SKM-1 treated with dmso at 0.1 percent for 144 hours (cell line): ENCODE data around the gene TEX264.
A peak's percentile ranks its signal among the peaks of the same experiment; 100 is the strongest.
"Not testable (repeated sequence)": the region's sequence is repeated elsewhere in the genome, so short reads cannot be mapped to it uniquely, and the experiment has no call there.

Experiments used
- DNase-seq: peaks from one replicate; lab custom pipeline; 2025; ENCODE audit not compliant: unreplicated experiment; lab: John Stamatoyannopoulos, UW

TEX264 gene

DNA sequence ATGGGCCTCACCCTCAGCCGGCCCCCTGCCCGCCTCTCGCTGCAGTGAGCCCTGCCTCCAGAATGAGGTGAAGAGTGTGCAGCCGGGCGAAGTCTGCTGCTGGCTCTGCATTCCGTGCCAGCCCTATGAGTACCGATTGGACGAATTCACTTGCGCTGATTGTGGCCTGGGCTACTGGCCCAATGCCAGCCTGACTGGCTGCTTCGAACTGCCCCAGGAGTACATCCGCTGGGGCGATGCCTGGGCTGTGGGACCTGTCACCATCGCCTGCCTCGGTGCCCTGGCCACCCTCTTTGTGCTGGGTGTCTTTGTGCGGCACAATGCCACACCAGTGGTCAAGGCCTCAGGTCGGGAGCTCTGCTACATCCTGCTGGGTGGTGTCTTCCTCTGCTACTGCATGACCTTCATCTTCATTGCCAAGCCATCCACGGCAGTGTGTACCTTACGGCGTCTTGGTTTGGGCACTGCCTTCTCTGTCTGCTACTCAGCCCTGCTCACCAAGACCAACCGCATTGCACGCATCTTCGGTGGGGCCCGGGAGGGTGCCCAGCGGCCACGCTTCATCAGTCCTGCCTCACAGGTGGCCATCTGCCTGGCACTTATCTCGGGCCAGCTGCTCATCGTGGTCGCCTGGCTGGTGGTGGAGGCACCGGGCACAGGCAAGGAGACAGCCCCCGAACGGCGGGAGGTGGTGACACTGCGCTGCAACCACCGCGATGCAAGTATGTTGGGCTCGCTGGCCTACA is 44.4 kb downstream of the TEX264 start:
- DNase-seq, result no peak

DNA sequence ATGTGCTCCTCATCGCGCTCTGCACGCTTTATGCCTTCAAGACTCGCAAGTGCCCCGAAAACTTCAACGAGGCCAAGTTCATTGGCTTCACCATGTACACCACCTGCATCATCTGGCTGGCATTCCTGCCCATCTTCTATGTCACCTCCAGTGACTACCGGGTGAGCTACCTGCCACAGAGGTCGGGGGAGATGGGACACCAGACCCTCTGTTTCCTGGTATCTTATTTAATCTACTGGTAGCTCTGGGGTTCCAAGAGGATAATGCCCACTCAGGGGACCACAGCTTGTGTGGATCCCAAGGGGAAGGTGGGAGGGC is 44.9 kb downstream of the TEX264 start:
- no peak for DNase-seq

DNA sequence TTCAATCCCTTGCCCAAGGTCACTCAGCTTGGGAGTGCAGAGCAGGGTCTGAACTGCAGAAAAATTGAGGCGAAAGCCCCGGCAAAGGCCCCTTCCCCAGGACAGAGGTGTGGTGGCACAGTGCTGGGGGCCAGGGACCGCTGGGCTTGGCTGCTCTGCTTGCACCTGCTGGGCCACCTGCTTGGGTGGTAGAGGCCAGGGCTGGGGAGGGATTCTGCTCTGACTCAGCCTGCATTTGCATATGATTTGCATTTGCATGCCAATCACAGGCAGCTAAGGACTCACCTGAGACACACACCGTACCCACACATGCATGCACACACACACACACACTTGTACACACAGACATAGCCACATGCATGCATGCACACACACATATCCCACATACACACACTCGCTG is 45.8 kb downstream of the TEX264 start:
- DNase-seq, result no peak

DNA sequence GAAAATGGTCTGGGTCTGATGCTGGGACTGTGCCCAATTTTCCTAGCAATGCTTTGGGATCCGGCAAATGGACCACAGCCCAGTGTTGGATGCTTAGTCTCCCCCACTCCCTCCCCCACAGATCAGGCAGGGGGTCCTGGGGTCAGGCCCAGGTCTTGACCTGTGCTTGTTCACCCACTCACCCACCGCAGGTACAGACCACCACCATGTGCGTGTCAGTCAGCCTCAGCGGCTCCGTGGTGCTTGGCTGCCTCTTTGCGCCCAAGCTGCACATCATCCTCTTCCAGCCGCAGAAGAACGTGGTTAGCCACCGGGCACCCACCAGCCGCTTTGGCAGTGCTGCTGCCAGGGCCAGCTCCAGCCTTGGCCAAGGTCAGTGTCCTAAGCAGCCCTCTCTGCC is 46.4 kb downstream of the TEX264 start:
- DNase-seq, result no peak

DNA sequence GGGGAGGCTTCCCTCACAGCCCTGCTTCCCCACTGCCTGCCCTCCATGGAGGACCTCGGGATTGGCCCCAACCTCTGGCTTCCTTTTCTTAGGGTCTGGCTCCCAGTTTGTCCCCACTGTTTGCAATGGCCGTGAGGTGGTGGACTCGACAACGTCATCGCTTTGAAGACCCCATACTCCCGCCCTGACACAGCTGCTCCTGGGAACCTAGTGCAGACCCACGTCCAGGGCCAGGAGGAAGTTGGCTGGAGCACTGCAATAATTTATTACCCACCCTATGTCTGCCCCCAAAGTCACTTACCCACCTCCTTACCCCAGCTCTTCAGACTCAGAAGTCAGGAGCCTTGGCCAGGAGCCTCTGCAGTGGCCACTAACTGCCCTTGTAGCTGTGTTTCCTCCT is 46.9 kb downstream of the TEX264 start:
- DNase-seq, result no peak

DNA sequence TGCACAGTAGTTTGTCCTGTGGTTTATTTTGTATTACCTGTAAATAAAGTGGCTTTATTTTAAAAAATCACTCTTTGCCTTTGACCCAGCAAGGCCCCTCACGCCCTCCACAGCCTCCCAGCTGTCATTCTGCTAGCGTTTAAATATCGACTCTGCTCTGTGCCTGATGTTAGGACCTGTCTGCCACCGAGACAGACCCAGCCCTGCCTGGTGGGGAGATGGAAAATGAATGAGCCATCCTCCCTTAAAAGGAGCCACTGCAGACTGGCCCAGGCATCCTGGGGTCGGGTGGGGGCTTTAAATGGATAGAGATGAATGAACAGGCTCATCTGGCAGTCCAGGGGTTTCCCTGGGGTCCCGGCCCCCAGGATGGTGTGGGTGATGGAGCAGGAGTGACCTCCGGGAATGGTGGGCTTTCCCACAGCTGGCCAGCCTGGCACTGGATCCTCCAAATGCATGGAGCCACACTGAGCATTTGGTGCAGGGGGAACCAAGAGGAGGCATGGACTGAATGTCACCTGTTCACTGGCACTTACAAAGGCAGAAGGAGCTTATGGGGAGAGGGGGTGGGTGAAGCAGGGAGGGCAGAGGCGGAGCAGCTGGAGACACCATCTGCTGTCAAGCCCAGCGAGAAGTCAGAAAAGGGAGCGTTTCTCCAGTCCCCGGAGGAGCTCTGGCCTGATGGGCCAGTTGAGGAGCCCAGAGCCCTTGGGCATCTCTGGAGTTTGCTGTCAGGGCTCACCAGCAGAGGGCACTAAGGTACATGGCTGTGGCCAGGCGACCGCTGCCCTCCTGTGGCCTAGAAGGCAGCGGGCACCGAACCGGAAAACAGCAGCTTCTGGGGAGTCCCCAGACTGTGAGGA is 47.7 kb downstream of the TEX264 start:
- peak; percentile 75 for DNase-seq

DNA sequence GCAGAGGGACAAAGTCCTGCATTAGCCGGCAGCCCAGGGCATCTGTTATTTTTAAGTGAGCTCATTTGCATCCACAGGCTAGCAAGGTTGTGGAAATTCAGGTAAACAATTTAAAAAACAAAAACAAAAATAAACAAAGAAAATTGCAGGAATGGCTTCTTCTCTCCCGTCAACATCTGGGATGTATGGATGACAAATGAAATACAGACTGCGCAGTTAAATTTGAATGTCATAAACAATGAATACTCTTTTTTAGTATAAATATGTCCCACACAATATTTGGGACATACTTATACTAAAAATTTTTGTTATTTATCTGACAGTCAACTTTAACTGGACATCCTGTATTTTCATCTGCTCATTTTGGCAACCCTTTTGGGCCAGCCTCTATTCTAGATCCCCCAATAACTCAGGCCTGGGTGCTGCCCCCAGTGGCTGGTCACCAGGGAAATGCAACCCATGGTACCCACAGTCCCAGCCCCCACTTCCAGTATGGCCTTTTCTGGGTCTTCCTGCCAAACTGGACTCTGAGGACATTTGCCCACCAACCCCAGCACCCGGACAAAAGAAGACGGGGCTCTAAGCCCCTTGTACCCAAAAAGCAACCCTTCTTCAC is 48.5 kb downstream of the TEX264 start:
- DNase-seq, result no peak

DNA sequence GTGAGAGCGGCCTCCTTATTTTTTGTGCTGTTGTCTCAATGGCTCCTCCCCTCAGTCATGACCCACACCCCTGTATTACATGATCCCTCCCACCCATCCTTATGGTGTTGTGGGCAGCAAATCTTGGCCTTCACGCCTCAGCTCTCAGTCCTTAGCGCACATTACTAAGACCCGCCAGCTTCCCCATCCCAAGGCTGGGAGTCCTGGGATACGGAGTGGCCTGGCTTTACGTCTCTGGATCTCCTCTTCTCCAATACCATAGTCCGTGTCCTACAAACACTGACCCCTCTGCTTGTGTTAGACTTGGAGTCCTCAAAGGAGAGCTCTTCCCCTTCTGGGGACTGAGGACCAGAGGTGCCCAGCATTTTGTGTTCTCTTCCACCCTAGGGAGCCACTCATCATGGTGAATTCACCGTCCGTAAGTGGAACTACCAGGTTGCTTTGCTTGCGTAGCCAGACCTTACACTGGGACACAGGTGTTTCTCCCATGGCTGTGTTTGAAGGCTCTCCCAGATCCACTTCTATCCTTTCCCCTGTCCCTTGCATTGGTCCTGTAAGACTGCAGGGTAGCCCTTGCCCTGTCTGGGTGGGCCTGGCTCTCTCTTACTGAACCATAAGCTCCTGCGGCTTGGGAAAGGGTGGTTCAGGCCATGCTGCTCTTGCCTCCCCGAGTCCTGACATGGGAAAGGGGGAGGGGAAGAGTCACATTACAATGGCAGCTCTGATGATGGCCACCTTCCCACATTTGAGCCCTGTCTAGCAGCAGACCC is 49.4 kb downstream of the TEX264 start:
- DNase-seq, result no peak

DNA sequence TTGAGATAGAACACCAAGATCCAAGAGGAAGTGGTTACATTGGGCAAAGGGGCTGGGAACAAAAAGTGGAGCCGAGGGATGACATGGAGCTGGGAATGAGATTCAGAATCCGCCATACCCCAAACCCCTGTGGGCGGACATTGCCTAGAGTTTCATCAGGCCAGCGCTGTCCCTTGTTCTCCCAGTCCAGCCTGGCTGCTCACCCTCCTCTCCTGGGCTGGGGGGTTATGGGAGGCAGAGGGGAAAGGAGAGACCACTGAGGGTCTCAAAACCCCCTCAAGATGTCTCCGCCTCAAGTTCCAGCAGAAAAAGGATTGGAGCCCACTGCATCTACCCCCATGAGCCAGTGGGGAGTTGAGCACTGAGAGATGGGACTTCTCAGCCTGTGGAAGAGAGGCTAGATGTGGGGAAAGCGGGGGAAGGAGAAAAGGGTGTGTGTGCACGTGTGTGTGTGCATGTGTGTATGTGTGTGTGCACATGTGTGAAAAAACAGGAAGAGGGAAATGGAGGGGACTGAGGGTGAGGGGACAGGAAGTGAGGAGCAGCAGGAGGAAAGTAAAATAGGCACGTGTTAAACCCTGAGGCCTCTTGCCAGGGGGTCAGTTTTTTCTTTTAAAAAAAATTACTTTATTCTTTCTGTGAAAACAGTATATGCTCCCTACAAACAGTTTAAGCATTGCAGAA is 50.2 kb downstream of the TEX264 start:
- DNase-seq, result no peak

DNA sequence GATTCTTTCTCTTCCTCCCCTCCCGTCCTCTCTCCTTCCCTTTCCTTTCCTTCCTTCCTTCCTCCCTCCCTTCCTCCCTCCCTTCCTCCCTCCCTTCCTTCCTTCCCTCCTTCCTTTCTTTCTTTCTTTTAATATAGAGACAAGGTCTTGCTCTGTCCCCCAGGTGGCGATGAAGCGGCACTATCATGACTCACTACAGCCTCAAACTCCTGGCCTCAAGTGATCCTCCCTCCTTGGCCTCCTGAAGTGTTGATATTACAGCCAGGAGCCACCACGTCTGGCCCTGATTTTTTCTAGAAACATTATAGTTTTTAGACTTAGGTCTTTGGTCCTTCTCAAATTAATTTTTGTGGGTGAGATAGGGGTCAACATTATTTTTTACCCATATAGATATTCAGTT is 51.3 kb downstream of the TEX264 start:
- no peak for DNase-seq

DNA sequence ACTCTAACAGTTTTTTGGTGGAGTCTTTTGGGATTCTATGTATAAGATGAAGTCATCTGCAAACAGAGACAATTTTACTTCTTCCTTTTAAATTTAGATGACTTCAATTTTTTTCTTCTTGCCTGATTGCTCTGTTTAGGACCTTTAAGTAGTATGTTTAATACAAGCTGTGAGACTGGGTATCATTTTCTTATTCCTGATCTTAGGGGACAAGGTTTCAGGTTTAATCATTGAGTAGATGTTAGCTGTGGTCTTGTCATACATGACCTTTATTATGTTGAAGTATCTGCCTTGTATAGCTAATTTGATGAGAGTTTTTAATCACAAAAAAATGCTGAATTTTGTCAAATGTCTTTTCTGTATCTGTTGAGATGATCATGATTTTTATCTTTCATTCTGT is 56.4 kb downstream of the TEX264 start:
- DNase-seq, result no peak

DNA sequence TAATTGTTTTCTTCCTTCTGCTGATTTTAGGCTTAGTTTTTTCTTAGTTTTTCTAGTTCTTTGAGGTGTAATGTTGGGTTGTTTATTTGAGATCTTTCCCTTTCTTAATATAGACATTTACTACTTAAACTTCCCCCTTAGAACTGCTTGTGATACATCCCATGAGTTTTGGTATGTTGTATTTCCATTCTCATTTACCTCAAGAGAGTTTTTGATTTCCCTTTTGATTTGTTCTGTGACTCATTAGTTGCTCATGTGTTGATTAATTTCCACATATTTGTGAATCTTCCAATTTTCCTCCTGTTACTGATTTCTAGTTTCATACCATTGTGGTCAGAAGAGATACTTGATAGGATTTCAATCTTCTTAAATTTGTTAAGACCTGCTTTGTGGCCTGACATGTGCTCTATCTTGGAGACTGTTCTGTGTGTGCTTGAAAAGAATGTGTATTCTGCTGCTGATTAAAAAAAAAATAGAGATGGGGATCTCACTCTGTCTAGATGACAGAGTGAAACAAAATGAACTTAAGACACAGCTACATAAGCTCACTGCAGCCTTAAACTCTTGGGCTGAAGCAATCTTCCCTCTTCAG is 58.1 kb downstream of the TEX264 start:
- DNase-seq, result no peak

DNA sequence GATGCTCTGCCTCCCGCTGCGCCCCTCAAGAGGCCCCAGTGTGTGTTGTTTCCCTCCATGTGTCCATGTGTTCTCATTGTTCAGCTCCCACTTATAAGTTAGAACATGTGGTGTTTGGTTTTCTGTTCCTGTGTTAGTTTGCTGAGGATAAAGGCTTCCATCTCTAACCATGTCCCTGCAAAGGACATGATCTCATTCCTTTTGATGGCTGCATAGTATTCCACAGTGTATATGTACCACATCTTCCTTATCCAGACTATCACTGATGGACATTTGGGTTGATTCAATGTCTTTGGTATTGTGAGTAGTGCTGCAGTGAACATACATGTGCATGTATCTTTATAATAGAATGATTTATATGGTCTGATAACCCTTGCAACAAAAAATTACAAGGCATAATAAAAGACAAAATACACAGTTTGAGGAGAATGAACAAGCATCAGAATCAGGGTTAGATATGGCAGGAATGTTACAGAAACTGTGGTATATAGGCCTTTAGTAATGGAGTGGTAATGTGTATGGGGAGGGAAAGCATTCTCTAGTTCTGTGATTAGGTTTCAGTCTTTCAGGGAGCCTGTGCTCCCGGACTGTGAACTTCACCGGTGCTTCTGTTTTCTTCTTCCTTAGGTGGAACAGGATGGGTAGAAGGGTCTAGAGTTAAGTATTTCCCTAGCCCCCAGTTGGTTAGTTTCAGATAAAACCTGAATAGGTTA is 63.0 kb downstream of the TEX264 start:
- no peak for DNase-seq

DNA sequence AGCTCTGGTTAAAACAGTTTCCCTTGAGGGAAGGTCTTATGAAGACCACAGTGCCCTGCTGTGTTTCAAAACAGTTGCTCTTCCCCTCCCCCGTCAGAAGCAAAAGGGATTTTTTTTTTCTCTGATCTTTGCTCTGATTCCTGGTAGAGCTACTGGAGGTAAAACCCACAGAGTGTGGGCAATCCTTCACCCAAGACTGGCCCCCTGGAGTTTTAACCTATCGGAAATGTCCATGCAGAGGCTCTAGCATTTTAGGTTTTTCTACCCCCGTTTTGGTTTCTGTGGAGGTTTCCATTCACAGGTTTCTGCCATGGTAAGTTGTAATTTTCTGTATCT is 63.5 kb downstream of the TEX264 start:
- no peak for DNase-seq

DNA sequence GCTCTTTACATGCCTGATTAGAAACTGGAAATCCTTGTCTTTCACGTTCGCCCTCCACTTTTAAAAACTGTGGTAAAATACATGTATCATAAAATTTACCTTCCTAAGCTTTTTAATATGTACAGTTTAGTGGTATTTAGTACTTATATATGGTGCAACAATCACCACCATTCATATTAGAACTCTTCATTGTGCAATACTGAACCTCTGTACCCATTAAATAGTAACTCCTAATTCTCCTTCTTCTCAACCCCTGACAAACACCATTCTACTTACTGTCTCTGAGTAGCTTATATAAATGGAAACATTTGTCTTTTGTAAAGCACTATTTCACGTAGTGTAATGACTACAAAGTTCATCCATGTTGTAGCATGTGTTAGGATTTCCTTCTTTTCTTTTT is 64.0 kb downstream of the TEX264 start:
- no peak for DNase-seq

DNA sequence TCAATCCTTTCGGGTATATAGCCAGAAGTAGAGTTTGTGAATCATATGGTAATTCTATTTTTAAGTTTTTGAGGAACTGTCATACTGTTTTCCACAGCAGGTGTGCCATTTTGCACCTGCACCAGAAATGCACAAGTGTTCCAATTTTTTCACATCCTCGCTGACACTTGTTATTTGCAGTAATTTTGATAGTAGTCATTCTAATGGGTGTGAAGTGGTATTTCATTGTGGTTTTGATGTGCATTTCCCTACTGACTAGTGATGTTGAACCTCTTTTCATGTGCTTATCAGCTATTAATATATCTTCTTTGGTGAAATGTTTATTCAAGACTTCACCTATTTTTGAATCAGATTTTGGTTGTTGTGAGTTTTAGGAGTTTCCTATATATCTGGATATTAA is 64.9 kb downstream of the TEX264 start:
- no peak for DNase-seq

DNA sequence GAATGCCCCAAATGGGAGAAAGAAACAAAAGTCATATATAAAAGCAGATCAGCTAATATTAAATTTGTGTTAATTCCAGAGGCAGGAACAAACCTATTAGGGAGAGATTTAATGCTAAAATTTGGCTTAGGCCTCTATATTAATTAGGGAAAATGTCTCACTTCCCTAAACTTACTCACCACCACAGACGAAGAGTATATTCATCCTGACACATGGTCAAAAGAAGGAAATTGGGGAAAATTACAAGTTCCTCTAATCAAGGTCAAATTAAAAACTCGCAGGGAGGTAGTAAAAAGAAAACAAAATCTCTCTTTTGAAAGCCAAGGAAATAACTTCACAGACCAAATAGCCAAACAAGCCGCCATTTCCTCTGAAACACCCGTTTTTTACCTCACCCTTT is 68.1 kb downstream of the TEX264 start:
- no peak for DNase-seq

DNA sequence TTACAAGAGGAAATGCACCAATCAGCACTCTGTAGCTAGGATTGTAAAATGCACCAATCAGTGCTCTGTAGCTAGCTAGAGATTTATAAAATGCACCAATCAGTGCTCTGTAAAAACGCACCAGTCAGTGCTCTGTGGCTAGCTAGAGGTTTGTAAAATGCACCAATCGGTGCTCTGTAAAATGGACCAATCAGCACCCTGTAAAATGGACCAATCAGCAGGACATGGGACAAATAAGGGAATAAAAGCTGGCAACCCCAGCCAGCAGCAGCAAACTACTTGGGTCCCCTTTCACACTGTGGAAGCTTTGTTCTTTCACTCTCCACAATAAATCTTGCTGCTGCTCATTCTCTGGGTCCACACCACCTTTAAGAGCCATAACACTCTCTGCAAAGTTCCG is 71.3 kb downstream of the TEX264 start:
- DNase-seq, result not testable (repeated sequence)

DNA sequence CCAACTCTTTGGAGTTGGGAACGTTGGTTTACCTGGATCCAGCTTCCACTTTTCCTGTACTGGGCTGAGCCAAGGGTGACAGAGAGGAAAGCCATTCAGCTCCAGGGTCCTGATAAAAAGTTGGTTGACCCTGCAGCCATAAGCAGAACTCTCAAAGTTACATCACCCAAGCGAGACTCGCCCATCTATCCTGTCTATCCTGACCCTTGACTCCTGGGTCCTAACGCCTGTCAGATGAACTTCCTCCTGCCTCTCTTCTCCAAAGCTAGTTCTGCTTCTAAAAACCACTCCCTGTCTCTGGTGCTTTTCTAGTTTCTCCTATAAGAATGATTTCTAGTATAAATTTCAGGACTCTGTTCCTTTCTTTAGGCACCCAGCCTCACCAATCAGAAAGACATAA is 71.9 kb downstream of the TEX264 start:
- peak; percentile 77 for DNase-seq

DNA sequence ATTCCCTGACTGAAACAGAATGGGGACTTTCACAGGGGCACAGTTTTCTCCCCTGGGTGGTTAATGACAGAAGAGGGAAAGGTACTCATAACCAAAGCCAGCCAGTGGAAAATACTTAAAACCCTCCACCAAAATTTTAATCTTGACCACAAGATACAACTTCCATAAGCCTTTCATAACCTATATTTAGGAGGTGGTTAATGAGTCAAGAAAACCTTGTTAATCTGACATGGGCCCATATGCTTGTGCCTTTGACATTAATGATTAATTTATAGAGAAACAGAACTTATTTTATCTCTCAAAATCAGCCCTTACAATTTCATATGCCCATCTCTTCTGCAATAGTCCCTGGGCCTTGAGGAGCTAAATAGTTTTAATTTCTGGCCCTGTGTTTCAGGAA is 76.8 kb downstream of the TEX264 start:
- no peak for DNase-seq
